ENCODE measurements around the gene PARP16. TPM values are rescaled to one million over a fixed set of nuclear protein-coding genes. Genes with fewer than 3 reads are reported as not detected.

Gene PARP16
- total and polyA plus RNA-seq, 9 of the 15 experiments (the other 6 are each of a cell fraction or from before 2014, with no cell fraction given) = 3.0 to 9.9 (median 5.8) TPM

DNA sequence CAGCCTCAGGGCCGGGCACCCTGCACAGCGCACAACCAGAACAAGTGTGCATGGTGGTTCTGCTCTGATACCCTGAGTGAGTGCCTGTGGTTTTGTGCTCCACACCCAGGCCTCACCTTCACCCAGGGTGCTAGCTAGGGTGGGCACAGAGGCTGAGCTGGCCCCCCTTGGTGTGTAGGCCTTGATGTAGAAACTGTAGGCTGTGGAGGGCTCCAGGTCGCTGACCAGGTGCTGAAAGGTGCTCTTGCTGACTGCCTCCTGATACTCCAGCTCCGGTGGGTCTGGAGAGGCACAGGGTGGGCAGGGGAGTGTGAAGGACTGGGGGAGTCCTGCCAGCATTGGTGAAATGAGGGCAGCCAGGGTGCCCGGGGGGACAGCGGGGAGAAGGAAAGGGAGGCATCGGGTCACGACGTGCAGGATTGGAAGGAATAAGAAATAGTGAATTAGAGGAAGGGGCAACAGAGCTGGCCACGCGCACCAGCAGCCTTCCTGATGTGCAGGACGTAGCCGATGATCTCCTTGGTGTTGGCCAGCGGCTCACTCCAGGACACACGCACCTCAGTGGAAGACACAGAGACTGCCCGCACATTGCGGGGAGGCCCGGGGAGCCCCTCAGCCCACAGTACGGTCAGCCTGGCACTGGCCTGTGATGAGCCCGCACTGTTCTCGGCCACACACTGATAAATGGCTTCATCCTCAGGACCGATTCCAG lies 44.4 kb upstream of the PARP16 start (continued):
- TF ChIP-seq CHD4 (IDR thresholded peaks at IDR 0.05; ENCODE audit: insufficient read depth, insufficient replicate concordance, low read depth, low read length, poor library complexity, severe bottlenecking) (no peak), ZKSCAN1 (IDR thresholded peaks at IDR 0.05; ENCODE audit: low read depth, low read length) (no peak), KAT2B (IDR thresholded peaks at IDR 0.05; ENCODE audit: low read depth, low read length) (no peak)
- TF ChIP-seq, protein P1, sequence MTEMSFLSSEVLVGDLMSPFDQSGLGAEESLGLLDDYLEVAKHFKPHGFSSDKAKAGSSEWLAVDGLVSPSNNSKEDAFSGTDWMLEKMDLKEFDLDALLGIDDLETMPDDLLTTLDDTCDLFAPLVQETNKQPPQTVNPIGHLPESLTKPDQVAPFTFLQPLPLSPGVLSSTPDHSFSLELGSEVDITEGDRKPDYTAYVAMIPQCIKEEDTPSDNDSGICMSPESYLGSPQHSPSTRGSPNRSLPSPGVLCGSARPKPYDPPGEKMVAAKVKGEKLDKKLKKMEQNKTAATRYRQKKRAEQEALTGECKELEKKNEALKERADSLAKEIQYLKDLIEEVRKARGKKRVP (CRISPR knock-in tag; IDR thresholded peaks at IDR 0.05) = no peak

DNA sequence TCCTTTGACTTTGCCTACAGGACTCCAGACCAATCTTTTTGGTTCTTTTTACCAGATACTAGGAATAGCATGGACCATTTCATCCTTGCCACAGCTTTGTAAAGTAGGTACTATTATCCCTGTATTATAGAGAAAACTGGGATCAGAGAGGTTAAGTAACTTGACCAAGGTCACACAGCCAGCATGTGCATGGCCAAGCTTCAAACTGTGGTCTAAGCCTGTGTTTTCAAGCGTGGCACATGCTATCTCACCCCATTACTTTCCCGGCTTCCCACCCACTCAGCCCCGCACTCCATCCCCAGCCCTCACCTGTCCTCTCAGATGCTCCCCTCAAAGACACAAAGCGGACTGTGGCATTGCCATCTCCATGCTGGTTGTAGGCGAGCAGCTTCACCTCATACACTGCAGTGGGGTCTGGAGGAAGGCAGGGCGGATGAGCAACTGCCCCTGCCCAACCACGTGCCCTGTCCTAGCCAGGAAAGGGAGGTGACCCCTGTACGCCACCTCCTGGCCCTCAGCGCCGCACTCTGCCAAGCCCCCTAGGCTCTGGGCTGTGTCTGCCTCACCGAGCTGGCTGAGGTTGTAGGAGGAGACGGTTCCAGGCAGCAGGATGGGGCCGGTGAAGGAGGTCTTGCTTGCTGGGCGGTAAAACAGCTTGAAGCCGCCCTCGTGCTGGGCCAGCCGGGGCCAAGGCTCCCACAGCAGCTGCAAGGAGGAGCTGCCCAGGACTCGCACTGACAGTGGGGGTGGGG lies 43.5 kb upstream of the PARP16 start:
- WGBS (ENCODE audit: insufficient coverage, low coverage, missing lambda C conversion rate) = 3% methylated on average over 15 of the region's 18 CpGs
- H3K4me3 ChIP-seq = no peak overlapping the region
- intact Hi-C loops (cut with micrococcal nuclease) = no loop called here
- H3K4me2 ChIP-seq (ENCODE audit: insufficient read depth, low read length) = no peak overlapping the region
- DNase-seq (ENCODE audit: extremely low read depth in 1 of 4, low spot score in 3 of 4) (no peak), ATAC-seq (no peak; the same call in 2 of the 3 replicates), FAIRE-seq (no peak)
- no peaks in the 10 kb centered on the region for H3K9me1 ChIP-seq (ENCODE audit: control insufficient read depth, insufficient read depth, low read length)
- peaks cover 9% of the 10 kb centered on the region; the same call in 1 of the 2 replicates for H4K20me1 ChIP-seq (replicated peaks; ENCODE audit: control insufficient read depth, insufficient read depth, low read length)
- H3K27ac ChIP-seq (ENCODE audit: extremely low read depth, low read depth, low read length) = no peak overlapping the region
- no peak overlapping the region for H2AFZ ChIP-seq (ENCODE audit: low read depth, low read length)
- no peaks in the 10 kb centered on the region for H3K36me3 ChIP-seq (ENCODE audit: control insufficient read depth, insufficient read depth, low read length)
- in situ Hi-C loops (cut with MboI) = no loop called here
- H3K27me3 ChIP-seq (ENCODE audit: control insufficient read depth in 2 of 2, insufficient read depth in 2 of 2, low read length in 2 of 2) = peaks cover 41 to 66% of the 10 kb centered on the region in 2 experiments
- ChIA-PET POLR2A (interaction anchor here (1.3 to 3.6 kb wide), 2 partner anchors 11 to 25 kb away, joined by 3 to 20 read pairs; partner anchors contain the start of gene RNU5B-1), CTCF (ENCODE audit: low intra/inter-chr PET ratio) (no interaction called here)
- no peaks in the 10 kb centered on the region for H3K9me3 ChIP-seq (replicated peaks; ENCODE audit: control insufficient read depth, insufficient read depth, low read depth, low read length)
- no TSS peak for BruUV-seq (replicated peaks)
- no peaks in the 10 kb centered on the region for H3K79me2 ChIP-seq (ENCODE audit: control insufficient read depth, insufficient read depth, low read length)
- 0 out of 4 replicates have a peak overlapping the region, but pooled peaks of 1 of the 2 experiments have one; percentile 19 for H3K9ac ChIP-seq (ENCODE audit: insufficient read depth in 1 of 2, low read depth in 2 of 2, low read length in 2 of 2)
- peaks cover 0 to 34% of the 10 kb centered on the region in 2 experiments; a peak in 2 of 5 replicates for H3K4me1 ChIP-seq (replicated peaks in 1 of 2; ENCODE audit: control insufficient read depth in 2 of 2, insufficient read depth in 2 of 2, low read length in 2 of 2)
- TF ChIP-seq, protein P2, sequence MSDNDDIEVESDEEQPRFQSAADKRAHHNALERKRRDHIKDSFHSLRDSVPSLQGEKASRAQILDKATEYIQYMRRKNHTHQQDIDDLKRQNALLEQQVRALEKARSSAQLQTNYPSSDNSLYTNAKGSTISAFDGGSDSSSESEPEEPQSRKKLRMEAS (CRISPR knock-in tag; IDR thresholded peaks at IDR 0.05) = peak; percentile 57
- TF ChIP-seq, protein P3, sequence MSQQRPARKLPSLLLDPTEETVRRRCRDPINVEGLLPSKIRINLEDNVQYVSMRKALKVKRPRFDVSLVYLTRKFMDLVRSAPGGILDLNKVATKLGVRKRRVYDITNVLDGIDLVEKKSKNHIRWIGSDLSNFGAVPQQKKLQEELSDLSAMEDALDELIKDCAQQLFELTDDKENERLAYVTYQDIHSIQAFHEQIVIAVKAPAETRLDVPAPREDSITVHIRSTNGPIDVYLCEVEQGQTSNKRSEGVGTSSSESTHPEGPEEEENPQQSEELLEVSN (IDR thresholded peaks at IDR 0.05; ENCODE audit: borderline replicate concordance in 1 of 2, extremely low read depth in 1 of 2, insufficient read depth in 1 of 2, insufficient read length in 1 of 2, low read depth in 1 of 2, low read length in 1 of 2, poor library complexity in 1 of 2, severe bottlenecking in 1 of 2) = peak in 1 of 2 experiments; percentile 80
- TF ChIP-seq ZNF134 (CRISPR knock-in tag; conservative IDR thresholded peaks at IDR 0.05) (no peak), ZNF41 (CRISPR knock-in tag; conservative IDR thresholded peaks at IDR 0.05) (no peak), POLR2H (tag; IDR thresholded peaks at IDR 0.05; ENCODE audit: low read depth) (no peak), ZNF764 (CRISPR knock-in tag; IDR thresholded peaks at IDR 0.05; ENCODE audit: low read depth) (no peak), KDM1A (IDR thresholded peaks at IDR 0.05) (peak in 1 of 2 experiments; percentile 61; a peak in 2 of 4 replicates), BCOR (IDR thresholded peaks at IDR 0.05) (peak; percentile 87), CHD4 (IDR thresholded peaks at IDR 0.05; ENCODE audit: insufficient read depth, insufficient replicate concordance, low read depth, low read length, poor library complexity, severe bottlenecking) (peak; percentile 58), NCOA2 (IDR thresholded peaks at IDR 0.05; ENCODE audit: partially characterized antibody in 2 of 2) (no peak), HDAC2 (IDR thresholded peaks at IDR 0.05) (no peak), SMARCA5 (IDR thresholded peaks at IDR 0.05) (peak; percentile 90; the same call in 1 of the 2 replicates), ZFP36 (IDR thresholded peaks at IDR 0.05; ENCODE audit: low read depth, low read length, partially characterized antibody) (peak; percentile 87), ZNF140 (CRISPR knock-in tag; IDR thresholded peaks at IDR 0.05) (no peak)

Data from K562 (cell line).